Motor neuron (in vitro differentiated cells): ENCODE data around the gene DPEP1. TPM values are rescaled to one million over a fixed set of nuclear protein-coding genes. Genes with fewer than 3 reads are reported as not detected.

Experiments used
- ATAC-seq, 8 experiments: fragments of 200-7000 bp; cut with Tn5 transposase; replicated peaks in 6 of 8; 2 replicates each; pipeline ENCODE4 v1.8.0; 2021; ENCODE audit warnings: mild to moderate bottlenecking in 8 of 8, moderate library complexity in 8 of 8
- H3K27ac ChIP-seq, 2 donors: fragments of 250-450 bp; sonication (Bioruptor Pico); 2 replicates each; pipeline ENCODE4 v1.9.0; 2021; ENCODE audit warnings: antibody characterized with exemption in 2 of 2, mild to moderate bottlenecking in 2 of 2, moderate library complexity in 1 of 2
- H3K4me1 ChIP-seq, 2 donors: fragments of 250-450 bp; sonication (Bioruptor Pico); replicated peaks in 1 of 2; 2 replicates each; pipeline ENCODE4 v1.6.1; 2021; ENCODE audit warnings: antibody characterized with exemption in 2 of 2, mild to moderate bottlenecking in 2 of 2, moderate library complexity in 1 of 2
- H3K4me3 ChIP-seq, 5 donors: fragments of 250-450 bp; sonication (Bioruptor Pico); 2 replicates each; pipeline ENCODE4 v1.9.0; 2021; ENCODE audit warnings: antibody characterized with exemption in 5 of 5, mild to moderate bottlenecking in 5 of 5, moderate library complexity in 4 of 5
- WGBS, 10 experiments: fragments of 450-650 bp; shearing (Covaris generic); methylation state at CpG; one replicate each; pipeline ENCODE4 v1.0.0; 2022; 5-methylcytosine and 5-hydroxymethylcytosine counted together
- in situ Hi-C, 9 experiments: fragments of 400-800 bp; cut with MboI; loops; one replicate each; pipeline ENCODE4 v1.15.0; 2021; ENCODE audit warnings: low sequenced_read_pairs in 9 of 9, low pct_unique_long_range_greater_than_20kb in 2 of 9; ENCODE audit not compliant: unreplicated experiment in 9 of 9
- total RNA-seq, 8 experiments: library from RNA; unstranded; fragments of 300-600 nt; gene quantifications; 2 replicates each; pipeline versions ENCODE4 v1.2.3 to v1.2.4, GENCODE V29; 2022

Gene DPEP1
- total RNA-seq, 8 experiments from 2014 or later: 0.21 to 1.4 (median 0.34) TPM

DNA sequence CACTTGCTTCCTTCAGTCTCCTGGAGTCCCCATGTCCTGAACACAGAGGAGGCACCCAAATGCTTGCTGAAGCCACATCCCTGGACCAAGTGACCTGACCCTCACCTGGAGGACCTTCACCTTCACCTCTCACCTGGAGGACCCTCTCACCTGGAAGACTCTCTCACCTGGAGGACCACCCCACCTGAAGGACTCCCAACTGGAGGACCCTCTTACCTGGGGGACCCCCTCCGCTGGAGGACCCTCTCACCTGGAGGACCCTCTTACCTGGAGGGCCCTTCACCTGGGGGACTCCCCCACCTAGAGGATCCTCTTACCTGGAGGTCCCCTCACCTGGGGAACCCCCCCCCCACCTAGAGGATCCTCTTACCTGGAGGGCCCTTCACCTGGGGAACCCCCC, 72.5 kb downstream of the DPEP1 start:
- in situ Hi-C loops: no loop called here
- 88 to 100% methylated on average over 1 of the region's 1 CpG; no CpG with 5 or more reads in 8 of the 10 experiments for WGBS, 10 experiments
- Histone ChIP-seq H3K4me3 (no peak overlapping the region), H3K4me1 (peaks cover 5 to 6% of the 10 kb centered on the region in 2 donors), H3K27ac (no peak overlapping the region)
- no peak for ATAC-seq

DNA sequence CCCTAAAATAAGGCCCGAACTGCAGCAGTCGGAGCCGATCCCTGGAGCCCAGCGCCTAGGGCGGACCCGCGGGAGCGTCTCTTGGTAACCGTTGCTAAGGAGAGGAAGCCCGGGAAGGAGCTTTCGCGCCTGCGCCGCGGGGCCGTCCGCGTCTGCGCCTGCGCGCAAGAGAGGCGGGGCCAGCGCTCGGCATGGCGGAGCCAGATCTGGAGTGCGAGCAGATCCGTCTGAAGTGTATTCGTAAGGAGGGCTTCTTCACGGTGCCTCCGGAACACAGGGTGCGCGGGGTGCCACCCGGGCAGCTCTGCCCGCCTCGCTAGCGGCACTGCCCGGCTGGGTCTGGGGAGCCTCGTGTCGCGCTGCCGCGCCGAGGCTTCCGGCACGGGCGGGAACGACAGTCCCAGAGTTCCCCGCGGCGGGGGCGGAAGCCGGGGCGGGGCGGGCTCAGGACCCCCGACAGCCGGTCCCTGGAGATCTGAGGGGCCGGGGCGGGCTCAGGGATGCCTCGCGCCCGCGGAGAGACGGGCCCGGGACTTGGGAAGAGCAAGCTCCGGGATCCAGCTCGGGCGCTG, 73.2 kb downstream of the DPEP1 start, which contains the start of gene CDK10:
Gene CDK10 (plus strand): TSS at position 170 of the 572 bp plus-strand sequence. CDS start 22 bp downstream, at position 192.
- peak within 1 kb of the TSS; percentile 85 to 89 for H3K27ac ChIP-seq
- in situ Hi-C loops: no loop called here

DNA sequence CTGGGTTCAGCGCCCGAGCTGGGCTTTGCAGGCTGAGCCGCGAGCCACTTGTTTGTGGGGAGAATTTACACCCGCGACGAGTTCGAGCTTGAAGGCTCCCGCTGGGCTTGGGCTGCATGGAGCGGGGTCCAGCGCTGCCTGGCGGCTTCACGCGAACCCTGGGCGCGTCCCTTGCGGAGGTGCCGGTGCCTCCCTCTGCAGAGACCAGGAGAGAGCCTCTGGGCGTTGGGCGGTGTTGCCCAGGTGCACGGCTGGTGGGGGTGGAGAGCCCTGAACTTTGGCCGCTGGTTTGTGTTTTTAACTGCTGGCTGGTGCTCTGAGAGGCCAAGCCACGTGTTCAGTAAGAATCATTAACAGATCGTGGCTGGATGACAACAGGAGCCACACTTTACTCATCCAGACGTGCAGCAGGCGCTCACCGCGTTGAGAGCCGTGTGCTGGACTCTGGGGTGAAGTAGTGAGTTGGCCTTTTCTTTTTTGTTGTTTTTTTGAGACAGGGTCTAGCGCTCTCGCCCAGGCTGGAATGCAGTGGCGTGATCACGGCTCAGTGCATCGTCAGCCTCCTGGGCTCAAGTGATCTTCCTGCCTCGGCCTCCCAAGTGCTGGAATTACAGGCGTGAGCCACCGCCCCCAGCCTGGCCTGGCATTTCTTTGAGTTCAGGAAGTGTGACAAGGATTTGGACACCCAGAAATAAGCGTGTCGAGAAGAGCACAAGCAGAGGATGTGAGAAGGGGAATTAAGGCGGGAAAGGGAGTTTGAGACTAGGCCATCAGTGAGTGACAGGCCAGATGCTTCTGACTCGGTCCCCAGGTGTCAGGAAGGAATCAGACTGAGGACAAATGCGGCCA, 73.9 kb downstream of the DPEP1 start:
- H3K4me1 ChIP-seq: peaks cover 5 to 6% of the 10 kb centered on the region in 2 donors
- H3K27ac ChIP-seq: peak overlapping the region; percentile 85 to 89
- ATAC-seq: peak; percentile 54 to 64 (median 60)
- 0 to 100% (median 20%) methylated on average over 1 to 24 of the region's 42 CpGs; no CpG with 5 or more reads in 2 of the 10 experiments for WGBS, 10 experiments
- peak overlapping the region; percentile 56 to 98 (median 84) for H3K4me3 ChIP-seq
- in situ Hi-C loops: no loop called here

More for the DNA sequence above, 73.2 kb downstream of the DPEP1 start, which contains the start of gene CDK10:
- WGBS, 10 experiments: 0% methylated on average over 4 to 7 of the region's 67 CpGs; no CpG with 5 or more reads in 5 of the 10 experiments
- Histone ChIP-seq H3K4me1 (peaks cover 5 to 6% of the 10 kb centered on the region in 2 donors), H3K4me3 (peak within 1 kb of the TSS; percentile 56 to 98 (median 84))
- ATAC-seq: peak; percentile 84 to 91 (median 87)

Other genes starting within 250 kb of the DPEP1 start
- 100 to 1,000 TPM in 2 of 8 experiments, 10 to 100 TPM in 6; 22.6 to 148 (median 52.5) TPM for gene ANKRD11, start 123.1 kb upstream of the DPEP1 start, total RNA-seq
- 100 to 1,000 TPM in 2 of 8 experiments, 10 to 100 TPM in 6; 47.7 to 134 (median 71.6) TPM for gene SPG7, start 105.2 kb upstream of the DPEP1 start, total RNA-seq
- 1,000 to 10,000 TPM; 1,624 to 3,284 (median 2,183) TPM for gene RPL13, start 53.0 kb upstream of the DPEP1 start, total RNA-seq
- gene CPNE7, start 37.9 kb upstream of the DPEP1 start, total RNA-seq: 10 to 100 TPM in 3 of 8 experiments, 1 to 10 TPM in 4, not detected in 1; 2.2 to 17.1 (median 7.3) TPM
- gene CHMP1A, start 44.1 kb downstream of the DPEP1 start, total RNA-seq: 10 to 100 TPM; 34.0 to 67.0 (median 51.4) TPM
- gene SPATA33, start 44.2 kb downstream of the DPEP1 start, total RNA-seq: 10 to 100 TPM in 2 of 8 experiments, 1 to 10 TPM in 6; 4.3 to 22.4 (median 7.6) TPM
- 100 to 1,000 TPM in 1 of 8 experiments, 10 to 100 TPM in 7; 18.3 to 122 (median 46.6) TPM for gene CDK10, start 73.0 kb downstream of the DPEP1 start, total RNA-seq
- gene SPATA2L, start 88.1 kb downstream of the DPEP1 start, total RNA-seq: 10 to 100 TPM in 1 of 8 experiments, 1 to 10 TPM in 7; 2.1 to 10.7 (median 6.2) TPM
- gene VPS9D1, start 107.3 kb downstream of the DPEP1 start, total RNA-seq: 10 to 100 TPM in 3 of 8 experiments, 1 to 10 TPM in 5; 4.5 to 14.6 (median 8.9) TPM
- gene ZNF276, start 107.9 kb downstream of the DPEP1 start, total RNA-seq: 10 to 100 TPM; 10.5 to 61.0 (median 16.0) TPM
- 10 to 100 TPM in 3 of 8 experiments, 1 to 10 TPM in 5; 3.7 to 59.7 (median 7.7) TPM for gene FANCA, start 203.0 kb downstream of the DPEP1 start, total RNA-seq
- 10 to 100 TPM in 6 of 8 experiments, 1 to 10 TPM in 2; 3.7 to 21.5 (median 14.0) TPM for gene SPIRE2, start 214.8 kb downstream of the DPEP1 start, total RNA-seq